Transverse colon (tissue), 4 donors: Measurements from ENCODE around the gene PCDHGA4. TPM values are rescaled to one million over a fixed set of nuclear protein-coding genes. Genes with fewer than 3 reads are reported as not detected.
"Not testable (repeated sequence)": the region's sequence is repeated elsewhere in the genome, so short reads cannot be mapped to it uniquely, and the experiment has no call there.

Experiments used
- DNase-seq: peaks from one replicate; pipeline ENCODE4 v3.0.0-alpha.2; 2019
- H3K27ac ChIP-seq, 4 donors: fragments of 200-600 bp; sonication (generic); 2 replicates each; pipeline ENCODE4 v1.5.1; 2016 to 2018; ENCODE audit warnings: inconsistent platforms in 4 of 4
- H3K27me3 ChIP-seq: fragments of 200-600 bp; sonication (generic); 2 replicates; pipeline ENCODE4 v1.5.1; 2017; ENCODE audit warnings: inconsistent platforms
- H3K36me3 ChIP-seq, 4 donors: fragments of 200-600 bp; sonication (generic); 2 replicates each; pipeline ENCODE4 v1.5.1; 2017 to 2019; ENCODE audit warnings: inconsistent platforms in 4 of 4
- H3K4me1 ChIP-seq, 4 donors: fragments of 200-600 bp; sonication (generic); 2 replicates each; pipeline ENCODE4 v1.5.1; 2017 to 2020; ENCODE audit warnings: inconsistent platforms in 4 of 4
- H3K4me3 ChIP-seq, 4 donors: fragments of 200-600 bp; sonication (generic); 1 replicate in 1 of 4; 2 replicates in 3 of 4; pipeline versions ENCODE4 v1.5.1 to v1.6.1; 2017 to 2019; ENCODE audit warnings: inconsistent platforms in 4 of 4
- H3K9me3 ChIP-seq, 2 donors: fragments of 200-600 bp; sonication (generic); 2 replicates each; pipeline ENCODE4 v1.5.1; 2017 to 2019; ENCODE audit warnings: inconsistent platforms in 2 of 2
- EP300 ChIP-seq: sonication (generic); formaldehyde crosslinking; IDR thresholded peaks from one replicate; pipeline ENCODE4 v1.6.1; 2017; ENCODE audit warnings: antibody characterized with exemption, low read depth
- POLR2A ChIP-seq: fragments of 450-650 bp; IDR thresholded peaks from one replicate; pipeline ENCODE4 v1.6.1; 2016; ENCODE audit warnings: antibody characterized with exemption, mild to moderate bottlenecking, moderate library complexity
- POLR2AphosphoS5 ChIP-seq, 3 donors: sonication (generic); formaldehyde crosslinking; IDR thresholded peaks; one replicate each; pipeline ENCODE4 v1.6.1; 2016; ENCODE audit warnings: antibody characterized with exemption in 3 of 3
- WGBS, 2 donors: methylation state at CpG; one replicate each; pipeline ENCODE4 v1.1.5; 2018; ENCODE audit warnings: low coverage in 1 of 2; 5-methylcytosine and 5-hydroxymethylcytosine counted together
- in situ Hi-C, 4 donors: fragments of 200-750 bp; cut with MboI; loops; one replicate each; pipeline versions ENCODE4 v1.15.0 to v1.15.1; 2017; ENCODE audit warnings: low sequenced_read_pairs in 3 of 4, low pct_ligation_motif_present in 1 of 4, low pct_unique_long_range_greater_than_20kb in 1 of 4
- intact Hi-C: fragments of 100-400 bp; cut with DNase I; formaldehyde crosslinking; loops from one replicate; pipeline ENCODE4 v1.15.1; 2023; ENCODE audit warnings: low total_unique reads
- total RNA-seq, 4 donors: library from RNA; depleted of rRNA; stranded (reverse); fragments of >200 nt; gene quantifications; one replicate each; pipeline ENCODE4 v1.1.0, GENCODE V29; 2016
- TF ChIP-seq, protein P1 (sequence below), 5 experiments: fragments of 200-600 bp in 3 of 5; fragments of 450-650 bp in 2 of 5; sonication (generic) in 3 of 5; IDR thresholded peaks; 1 replicate in 2 of 5; 2 replicates in 3 of 5; pipeline ENCODE4 v1.5.1; 2016 to 2017; ENCODE audit warnings: antibody characterized with exemption in 5 of 5, inconsistent platforms in 3 of 5, mild to moderate bottlenecking in 2 of 5, moderate library complexity in 1 of 5

Gene PCDHGA4
- total RNA-seq, result 10 to 100 TPM in 1 of 4 donors, 1 to 10 TPM in 2, not detected in 1; 1.4 to 18.0 (median 1.6) TPM

DNA sequence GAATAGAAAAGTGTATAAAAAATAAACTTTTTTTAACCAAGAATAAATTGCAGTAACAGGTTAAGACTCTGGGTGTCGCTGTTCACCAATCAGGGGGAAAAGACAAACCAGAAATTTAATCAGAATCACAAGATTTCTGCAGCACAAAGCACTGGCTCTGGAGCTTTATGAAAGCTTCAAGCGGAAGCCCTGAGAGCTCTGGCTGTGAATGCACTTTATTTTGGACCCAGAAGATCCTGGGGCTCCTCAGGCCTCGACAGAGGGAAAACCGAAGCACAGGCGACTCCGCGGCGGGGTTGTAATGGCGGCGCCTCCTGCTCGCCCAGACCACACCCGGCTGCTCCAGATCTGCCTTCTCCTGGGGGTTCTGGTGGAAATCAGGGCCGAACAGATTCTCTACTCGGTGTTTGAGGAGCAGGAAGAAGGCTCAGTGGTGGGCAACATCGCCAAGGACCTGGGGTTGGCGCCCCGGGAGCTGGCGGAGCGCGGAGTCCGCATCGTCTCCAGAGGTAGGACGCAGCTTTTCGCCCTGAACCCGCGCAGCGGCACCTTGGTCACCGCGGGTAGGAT lies at the start of gene PCDHGA4:
Gene PCDHGA4, plus strand, starts transcription at position 122 of the 570 bp plus-strand sequence. Its CDS starts 87 bp downstream, at position 209.
- no peak within 1 kb of the TSS for H3K27ac ChIP-seq
- intact Hi-C loops (no loop called here), in situ Hi-C loops (loop anchor here in 1 of 4 donors (25.0 kb wide), 1 partner anchor 207 kb away; no protein-coding TSS in a partner anchor)
- H3K4me1 ChIP-seq, result no peaks in the 10 kb centered on the region
- H3K9me3 ChIP-seq, result peaks cover 40 to 76% of the 10 kb centered on the region in 2 donors
- TF ChIP-seq POLR2AphosphoS5 (IDR thresholded peaks at IDR 0.05), result no peak
- TF ChIP-seq, protein P1, sequence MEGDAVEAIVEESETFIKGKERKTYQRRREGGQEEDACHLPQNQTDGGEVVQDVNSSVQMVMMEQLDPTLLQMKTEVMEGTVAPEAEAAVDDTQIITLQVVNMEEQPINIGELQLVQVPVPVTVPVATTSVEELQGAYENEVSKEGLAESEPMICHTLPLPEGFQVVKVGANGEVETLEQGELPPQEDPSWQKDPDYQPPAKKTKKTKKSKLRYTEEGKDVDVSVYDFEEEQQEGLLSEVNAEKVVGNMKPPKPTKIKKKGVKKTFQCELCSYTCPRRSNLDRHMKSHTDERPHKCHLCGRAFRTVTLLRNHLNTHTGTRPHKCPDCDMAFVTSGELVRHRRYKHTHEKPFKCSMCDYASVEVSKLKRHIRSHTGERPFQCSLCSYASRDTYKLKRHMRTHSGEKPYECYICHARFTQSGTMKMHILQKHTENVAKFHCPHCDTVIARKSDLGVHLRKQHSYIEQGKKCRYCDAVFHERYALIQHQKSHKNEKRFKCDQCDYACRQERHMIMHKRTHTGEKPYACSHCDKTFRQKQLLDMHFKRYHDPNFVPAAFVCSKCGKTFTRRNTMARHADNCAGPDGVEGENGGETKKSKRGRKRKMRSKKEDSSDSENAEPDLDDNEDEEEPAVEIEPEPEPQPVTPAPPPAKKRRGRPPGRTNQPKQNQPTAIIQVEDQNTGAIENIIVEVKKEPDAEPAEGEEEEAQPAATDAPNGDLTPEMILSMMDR (IDR thresholded peaks at IDR 0.05), result peak in 3 of 5 experiments; percentile 16 to 27 (median 23)
- no peak for TF ChIP-seq POLR2A
- 26 to 44% methylated on average over 2 to 29 of the region's 29 CpGs for WGBS, 2 donors
- H3K36me3 ChIP-seq, result no peaks in the 10 kb centered on the region
- peaks cover 15% of the 10 kb centered on the region for H3K27me3 ChIP-seq
- DNase-seq, result no peak
- H3K4me3 ChIP-seq, result peak within 1 kb of the TSS in 1 of 4 donors; percentile 29

DNA sequence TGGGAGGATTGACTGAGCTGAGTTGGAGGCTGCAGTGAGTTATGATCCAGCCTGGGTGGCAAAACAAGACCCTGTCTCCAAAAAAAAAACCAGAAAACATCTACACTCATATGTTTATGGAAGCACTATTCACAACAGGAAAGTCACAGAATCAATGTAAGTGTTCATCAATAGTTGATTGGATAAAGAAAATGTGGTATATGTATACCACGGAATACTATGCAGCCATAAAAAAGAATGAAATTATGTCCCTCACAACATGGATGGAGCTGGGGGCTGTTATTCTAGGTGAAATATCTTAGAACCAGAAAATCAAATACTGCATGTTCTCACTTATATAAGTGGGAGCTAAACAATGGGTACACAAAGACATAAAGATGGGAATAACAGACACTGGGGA lies 48.2 kb upstream of the PCDHGA4 start:
- Histone ChIP-seq H3K4me3 (no peak overlapping the region), H3K27me3 (no peaks in the 10 kb centered on the region), H3K36me3 (peaks cover 0 to 8% (median under 1%) of the 10 kb centered on the region in 4 donors), H3K27ac (no peak overlapping the region), H3K9me3 (peaks cover 87 to 97% of the 10 kb centered on the region in 2 donors), H3K4me1 (no peaks in the 10 kb centered on the region)
- no peak for TF ChIP-seq EP300
- TF ChIP-seq, protein P1 (IDR thresholded peaks at IDR 0.05), result no peak
- DNase-seq, result no peak
- intact Hi-C loops (no loop called here), in situ Hi-C loops (loop anchor here in 1 of 4 donors (25.0 kb wide), 1 partner anchor 256 kb away; no protein-coding TSS in a partner anchor)
- 91 to 100% methylated on average over 1 of the region's 1 CpG for WGBS, 2 donors

DNA sequence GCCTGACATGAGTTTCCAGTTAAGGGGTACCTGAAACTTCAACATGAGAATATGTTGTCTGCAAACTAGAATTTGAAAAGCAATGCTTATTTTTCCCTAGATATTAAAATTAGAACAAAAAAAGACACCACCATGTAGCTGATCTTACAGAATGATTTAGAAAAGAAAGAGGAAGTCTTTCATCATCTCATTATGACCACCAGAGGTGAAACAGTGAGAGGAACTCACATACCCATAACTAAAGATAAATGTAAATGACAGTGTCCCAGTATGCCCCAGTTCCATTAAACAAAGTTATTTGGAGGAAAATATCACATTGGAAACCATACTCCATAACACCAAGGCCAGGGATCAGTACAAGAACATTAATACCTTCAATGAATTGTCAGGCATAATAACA lies 41.1 kb upstream of the PCDHGA4 start:
- intact Hi-C loops, result no loop called here
- TF ChIP-seq POLR2A (no peak), POLR2AphosphoS5 (IDR thresholded peaks at IDR 0.05) (no peak), EP300 (no peak)
- TF ChIP-seq, protein P1 (IDR thresholded peaks at IDR 0.05), result no peak
- Histone ChIP-seq H3K4me3 (no peak overlapping the region), H3K27me3 (no peaks in the 10 kb centered on the region), H3K4me1 (no peaks in the 10 kb centered on the region), H3K27ac (no peak overlapping the region), H3K36me3 (peaks cover 0 to 51% (median 18%) of the 10 kb centered on the region in 4 donors), H3K9me3 (peaks cover 94 to 99% of the 10 kb centered on the region in 2 donors)
- DNase-seq, result no peak
- in situ Hi-C loops, result loop anchor here in 1 of 4 donors (25.0 kb wide), 1 partner anchor 249 kb away; no protein-coding TSS in a partner anchor

DNA sequence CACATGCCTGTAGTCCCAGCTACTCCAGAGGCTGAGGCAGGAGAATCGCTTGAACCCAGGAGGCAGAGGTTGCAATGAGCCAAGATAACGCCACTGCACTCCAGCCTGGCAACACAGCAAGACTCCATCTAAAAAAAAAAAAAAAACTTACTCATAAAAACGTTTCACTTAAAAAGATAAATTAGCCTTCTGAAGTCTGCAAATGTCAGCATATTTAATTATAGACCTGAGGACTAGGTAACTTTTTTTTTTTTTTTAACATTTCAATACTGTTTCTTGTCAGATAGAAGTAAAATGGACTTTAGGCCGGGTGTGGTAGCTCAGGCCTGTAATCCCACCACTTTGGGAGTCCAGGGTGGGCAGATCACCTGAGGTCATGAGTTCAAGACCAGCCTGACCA lies 37.9 kb upstream of the PCDHGA4 start:
- Histone ChIP-seq H3K36me3 (peaks cover 0 to 64% (median 22%) of the 10 kb centered on the region in 4 donors), H3K4me1 (peaks cover 0 to 12% (median 4%) of the 10 kb centered on the region in 4 donors), H3K9me3 (peaks cover 87 to 89% of the 10 kb centered on the region in 2 donors)
- H3K27ac ChIP-seq, H3K4me3 ChIP-seq, H3K27me3 ChIP-seq, DNase-seq, intact Hi-C loops: not testable (repeated sequence)
- in situ Hi-C loops, result loop anchor here in 1 of 4 donors (25.0 kb wide), 1 partner anchor 245 kb away; no protein-coding TSS in a partner anchor
- 82 to 89% methylated on average over 3 to 4 of the region's 4 CpGs for WGBS, 2 donors
